Suprapubic skin (tissue), 3 donors: Measurements from ENCODE around the gene POLR2L.

ENCODE experiments used
- POLR2AphosphoS5 ChIP-seq, 3 donors: sonication (generic); formaldehyde crosslinking; IDR thresholded peaks; one replicate each; pipeline ENCODE4 v1.6.1; 2017; ENCODE audit warnings: antibody characterized with exemption in 3 of 3
- TF ChIP-seq, protein P1 (sequence below), 2 donors: fragments of 200-600 bp in 1 of 2; fragments of 450-650 bp in 1 of 2; sonication (generic) in 1 of 2; IDR thresholded peaks; one replicate each; pipeline ENCODE4 v1.5.1; 2016 to 2019; ENCODE audit warnings: antibody characterized with exemption in 2 of 2, mild to moderate bottlenecking in 1 of 2, moderate library complexity in 1 of 2

DNA sequence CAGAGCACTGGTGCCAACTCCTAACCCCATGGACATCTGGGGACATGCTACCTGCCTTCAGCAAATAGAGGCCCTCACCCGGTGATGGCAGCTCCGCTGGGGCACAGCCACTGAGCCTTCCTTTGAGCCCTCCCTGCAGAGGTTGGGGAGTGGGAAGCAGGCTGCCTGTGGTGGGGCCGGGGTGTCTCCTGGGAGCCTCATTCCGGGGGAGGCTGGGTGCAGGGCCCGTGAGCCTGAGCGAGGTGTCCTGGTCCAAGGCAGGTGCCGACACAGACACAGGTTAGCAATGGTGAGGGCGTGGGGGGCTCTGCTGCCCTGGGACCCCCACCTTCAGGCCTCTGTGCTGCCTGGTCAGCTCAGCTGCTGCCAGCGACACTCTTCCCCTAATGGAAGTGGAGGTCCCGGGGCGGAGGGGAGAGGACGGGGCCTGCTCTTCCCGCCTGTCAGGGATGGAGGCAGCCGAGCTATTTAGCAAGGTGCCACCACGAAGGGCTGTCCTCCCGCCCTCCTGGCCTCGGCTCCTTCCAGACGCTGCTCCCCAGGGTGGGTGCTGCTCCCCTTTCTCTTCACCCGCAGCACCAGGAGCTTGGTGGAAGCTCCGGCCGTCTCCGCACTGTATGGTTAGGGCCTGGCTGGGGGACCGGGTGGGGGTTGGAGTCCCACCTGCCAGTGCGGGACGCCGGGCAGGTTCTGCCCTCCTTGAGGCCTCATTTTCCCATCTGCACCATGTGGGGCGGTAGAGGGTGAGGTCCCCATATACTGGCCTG lies 11.5 kb upstream of the POLR2L start:
- TF ChIP-seq POLR2AphosphoS5 (IDR thresholded peaks at IDR 0.05): no peak
- TF ChIP-seq, protein P1, sequence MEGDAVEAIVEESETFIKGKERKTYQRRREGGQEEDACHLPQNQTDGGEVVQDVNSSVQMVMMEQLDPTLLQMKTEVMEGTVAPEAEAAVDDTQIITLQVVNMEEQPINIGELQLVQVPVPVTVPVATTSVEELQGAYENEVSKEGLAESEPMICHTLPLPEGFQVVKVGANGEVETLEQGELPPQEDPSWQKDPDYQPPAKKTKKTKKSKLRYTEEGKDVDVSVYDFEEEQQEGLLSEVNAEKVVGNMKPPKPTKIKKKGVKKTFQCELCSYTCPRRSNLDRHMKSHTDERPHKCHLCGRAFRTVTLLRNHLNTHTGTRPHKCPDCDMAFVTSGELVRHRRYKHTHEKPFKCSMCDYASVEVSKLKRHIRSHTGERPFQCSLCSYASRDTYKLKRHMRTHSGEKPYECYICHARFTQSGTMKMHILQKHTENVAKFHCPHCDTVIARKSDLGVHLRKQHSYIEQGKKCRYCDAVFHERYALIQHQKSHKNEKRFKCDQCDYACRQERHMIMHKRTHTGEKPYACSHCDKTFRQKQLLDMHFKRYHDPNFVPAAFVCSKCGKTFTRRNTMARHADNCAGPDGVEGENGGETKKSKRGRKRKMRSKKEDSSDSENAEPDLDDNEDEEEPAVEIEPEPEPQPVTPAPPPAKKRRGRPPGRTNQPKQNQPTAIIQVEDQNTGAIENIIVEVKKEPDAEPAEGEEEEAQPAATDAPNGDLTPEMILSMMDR (IDR thresholded peaks at IDR 0.05): no peak
